SJSA1 (cell line): ENCODE results near the gene LRRC41. TPM values are rescaled to one million over a fixed set of nuclear protein-coding genes. Genes with fewer than 3 reads are reported as not detected.
"Not testable (repeated sequence)": the region's sequence is repeated elsewhere in the genome, so short reads cannot be mapped to it uniquely, and the experiment has no call there.

Source experiments
- DNase-seq, 2 experiments: peaks; one replicate each; pipeline ENCODE4 v3.0.0-alpha.2; 2015 to 2020; ENCODE audit warnings: low spot score in 2 of 2, low read depth in 1 of 2
- H3K27ac ChIP-seq: fragments of 250-450 bp; sonication (Bioruptor Pico); 2 replicates; pipeline ENCODE4 v1.5.1; 2020; ENCODE audit warnings: mild to moderate bottlenecking, moderate library complexity
- H3K27me3 ChIP-seq: fragments of 250-450 bp; sonication (Bioruptor Pico); replicated peaks from 2 replicates; pipeline ENCODE4 v1.5.1; 2020; ENCODE audit warnings: mild to moderate bottlenecking, moderate library complexity
- H3K36me3 ChIP-seq: fragments of 250-450 bp; sonication (Bioruptor Pico); 2 replicates; pipeline ENCODE4 v1.5.1; 2020; ENCODE audit warnings: mild to moderate bottlenecking
- H3K4me1 ChIP-seq: fragments of 250-450 bp; sonication (Bioruptor Pico); replicated peaks from 2 replicates; pipeline ENCODE4 v1.6.1; 2021; ENCODE audit warnings: mild to moderate bottlenecking
- H3K4me3 ChIP-seq: fragments of 250-450 bp; sonication (Bioruptor Pico); 2 replicates; pipeline ENCODE4 v1.5.1; 2020; ENCODE audit warnings: mild to moderate bottlenecking
- H3K9me3 ChIP-seq: fragments of 250-450 bp; sonication (Bioruptor Pico); replicated peaks from 2 replicates; pipeline ENCODE4 v1.5.1; 2020; ENCODE audit warnings: mild to moderate bottlenecking
- total RNA-seq: library from RNA; depleted of rRNA; stranded (reverse); fragments of >200 nt; shearing (Covaris generic); gene quantifications from 2 replicates; pipeline ENCODE4 v1.2.3, GENCODE V29; 2014; rRNA removed

LRRC41 gene
- 62.7 and 94.1 TPM in 2 replicates for total RNA-seq

GRCh38 chr1:46303038-46303871, at the start of gene LRRC41, which contains the start of gene UQCRH:
LRRC41 (minus strand) TSS chr1:46303616; CDS start chr1:46303322, 294 bp downstream.
UQCRH (plus strand) TSS chr1:46303698; CDS start chr1:46303767, 69 bp downstream.
- Histone ChIP-seq H3K4me1 (peaks cover 18% of the 10 kb centered on the region), H3K27me3 (no peaks in the 10 kb centered on the region), H3K4me3 (peak within 1 kb of the TSS; percentile 92), H3K36me3 (peaks cover 46% of the 10 kb centered on the region), H3K27ac (peak within 1 kb of the TSS; percentile 98), H3K9me3 (no peaks in the 10 kb centered on the region)
- DNase-seq: peak; percentile 97 to 98

DNA sequence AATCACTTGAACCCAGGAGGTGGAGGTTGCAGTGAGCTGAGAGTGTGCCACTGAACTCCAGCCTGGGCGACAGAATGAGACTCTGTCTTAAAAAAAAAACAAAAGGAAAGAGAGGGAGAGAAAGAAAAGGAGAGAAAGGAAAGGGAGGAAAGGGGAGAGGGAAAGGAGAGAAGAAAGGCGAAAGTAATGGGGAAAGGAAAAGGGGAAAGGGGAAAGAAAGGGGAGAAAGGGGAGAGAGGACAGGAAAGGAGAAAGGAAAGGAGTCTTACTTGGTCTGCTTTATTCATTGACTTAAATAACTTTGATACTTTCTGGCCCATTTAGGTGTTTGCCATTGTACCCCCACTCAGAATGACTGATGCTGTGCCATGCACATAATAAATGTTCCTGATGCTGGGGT, 48.9 kb upstream of the LRRC41 start:
- no peaks in the 10 kb centered on the region for H3K9me3 ChIP-seq
- H3K4me3 ChIP-seq: no peak overlapping the region
- no peak for DNase-seq
- H3K27me3 ChIP-seq: no peaks in the 10 kb centered on the region
- H3K4me1 ChIP-seq: no peaks in the 10 kb centered on the region
- no peak overlapping the region for H3K27ac ChIP-seq
- peaks cover 68% of the 10 kb centered on the region for H3K36me3 ChIP-seq

DNA sequence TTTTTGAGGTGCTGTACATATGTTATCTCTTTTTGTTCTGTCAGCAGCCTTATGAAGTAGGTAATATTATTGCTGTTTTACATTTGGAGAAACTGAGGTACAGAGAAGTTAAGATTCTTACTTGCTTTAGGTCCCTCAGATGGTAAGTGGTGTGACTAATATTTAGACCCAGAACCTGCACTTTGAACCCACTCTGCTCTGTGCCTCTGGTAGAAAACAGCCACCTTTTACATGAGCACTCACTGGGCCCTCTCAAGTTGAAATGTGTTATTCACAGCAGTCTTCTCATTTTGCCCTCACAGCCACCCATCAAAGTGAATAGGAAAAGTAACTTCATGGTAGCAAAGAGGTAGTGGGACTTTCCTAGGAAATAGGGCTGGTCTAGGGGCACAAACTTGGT, 41.9 kb upstream of the LRRC41 start:
- H3K27me3 ChIP-seq: no peaks in the 10 kb centered on the region
- peaks cover 68% of the 10 kb centered on the region for H3K36me3 ChIP-seq
- no peak for DNase-seq
- H3K9me3 ChIP-seq: no peaks in the 10 kb centered on the region
- H3K27ac ChIP-seq: no peak overlapping the region
- peaks cover 6% of the 10 kb centered on the region; the same call in 1 of the 2 replicates for H3K4me1 ChIP-seq
- H3K4me3 ChIP-seq: no peak overlapping the region

DNA sequence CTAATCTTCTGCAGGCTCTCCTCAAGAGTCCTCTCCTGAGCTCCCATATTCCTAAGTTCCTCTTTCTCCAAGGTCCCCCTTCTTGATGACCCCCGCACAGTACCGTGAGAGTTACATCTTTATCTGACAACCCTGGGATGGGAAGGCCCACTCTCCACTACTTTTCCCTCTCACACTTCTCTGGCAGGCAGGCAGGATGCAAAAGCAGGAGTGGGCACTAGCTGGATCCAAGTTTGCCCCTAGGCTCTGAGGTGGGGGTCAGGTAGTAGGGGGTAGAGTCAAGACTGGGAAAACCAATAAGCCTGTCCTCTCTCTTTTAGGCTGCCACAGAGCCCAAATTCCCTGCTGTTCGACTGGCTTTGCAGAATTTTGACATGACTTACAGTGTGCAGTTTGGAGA, 41.1 kb upstream of the LRRC41 start:
- no peak for DNase-seq
- Histone ChIP-seq H3K9me3 (no peaks in the 10 kb centered on the region), H3K4me3 (no peak overlapping the region), H3K4me1 (peaks cover 9% of the 10 kb centered on the region), H3K27ac (no peak overlapping the region), H3K36me3 (peaks cover 60% of the 10 kb centered on the region), H3K27me3 (no peaks in the 10 kb centered on the region)

- Histone ChIP-seq H3K36me3 (peaks cover 54% of the 10 kb centered on the region), H3K4me3 (no peak overlapping the region), H3K9me3 (no peaks in the 10 kb centered on the region), H3K27ac (no peak overlapping the region), H3K27me3 (no peaks in the 10 kb centered on the region), H3K4me1 (peaks cover 13% of the 10 kb centered on the region)
- no peak for DNase-seq
These were observed 40.3 kb upstream of the LRRC41 start for GRCh38 chr1:46343705-46344104.

DNA sequence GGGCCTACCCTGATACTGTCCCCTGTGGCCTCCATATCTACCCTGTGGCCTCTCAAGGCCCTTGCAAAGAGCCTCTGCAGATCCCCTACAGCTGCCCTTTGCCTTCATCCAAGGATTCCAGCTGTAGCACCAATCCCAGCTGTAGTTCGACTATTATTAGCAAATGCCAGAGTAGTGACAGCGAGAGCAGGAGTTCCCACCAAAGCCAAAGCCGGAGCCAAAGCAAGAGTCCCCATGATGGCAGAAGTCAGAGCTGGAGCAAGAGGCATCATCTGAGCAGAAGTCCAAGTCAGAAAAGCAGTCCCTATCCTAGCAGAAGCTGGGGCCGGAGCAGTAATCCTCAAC, 39.9 kb upstream of the LRRC41 start:
- Histone ChIP-seq H3K4me3 (no peak overlapping the region), H3K4me1 (peaks cover 13% of the 10 kb centered on the region), H3K27me3 (no peaks in the 10 kb centered on the region), H3K36me3 (peaks cover 53% of the 10 kb centered on the region), H3K9me3 (no peaks in the 10 kb centered on the region), H3K27ac (no peak overlapping the region)
- no peak for DNase-seq

DNA sequence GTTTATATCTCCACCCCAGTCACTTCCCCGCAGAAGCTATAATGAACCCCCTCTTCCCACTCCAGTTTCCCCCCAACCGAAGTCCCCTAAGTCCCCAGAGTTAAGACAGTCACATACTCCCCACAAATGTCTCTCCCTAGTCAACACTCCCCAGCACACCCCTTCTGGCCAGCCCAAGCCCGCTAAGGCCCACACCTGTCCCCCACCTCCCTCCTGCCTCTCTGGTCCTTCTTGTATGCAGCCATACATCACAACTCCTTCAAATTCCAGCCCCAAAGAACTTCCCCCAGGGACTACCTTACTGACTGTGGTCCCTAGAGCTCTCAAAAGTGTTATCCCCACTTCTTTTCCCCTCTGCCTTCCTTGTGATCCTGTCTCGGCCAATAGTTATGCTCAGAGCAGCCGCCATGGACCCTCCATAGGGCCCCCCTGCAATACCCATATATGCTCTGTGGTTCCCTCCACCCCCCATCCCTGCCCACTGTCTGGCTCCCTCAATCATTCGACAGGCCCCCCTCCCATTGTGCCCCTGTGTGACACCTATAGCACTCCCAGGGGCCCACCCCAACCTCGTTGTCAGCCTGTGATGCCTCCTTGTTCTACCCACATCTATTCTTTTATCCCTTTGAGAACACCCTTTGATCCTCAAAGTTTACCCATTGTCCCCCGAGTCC, 39.4 kb upstream of the LRRC41 start:
- no peaks in the 10 kb centered on the region for H3K9me3 ChIP-seq
- no peaks in the 10 kb centered on the region for H3K27me3 ChIP-seq
- DNase-seq: no peak
- H3K4me3 ChIP-seq: no peak overlapping the region
- no peak overlapping the region for H3K27ac ChIP-seq
- H3K4me1 ChIP-seq: peaks cover 13% of the 10 kb centered on the region
- peaks cover 48% of the 10 kb centered on the region for H3K36me3 ChIP-seq

GRCh38 chr1:46342084-46342656, 38.8 kb upstream of the LRRC41 start:
- peak in 1 of 2 experiments; percentile 16 for DNase-seq
- Histone ChIP-seq H3K27ac (no peak overlapping the region), H3K4me3 (no peak overlapping the region), H3K36me3 (peaks cover 41% of the 10 kb centered on the region), H3K4me1 (peaks cover 13% of the 10 kb centered on the region), H3K9me3 (no peaks in the 10 kb centered on the region), H3K27me3 (no peaks in the 10 kb centered on the region)

GRCh38 chr1:46341222-46342083, 38.0 kb upstream of the LRRC41 start:
- Histone ChIP-seq H3K36me3 (peaks cover 34% of the 10 kb centered on the region), H3K27me3 (no peaks in the 10 kb centered on the region), H3K4me1 (peaks cover 13% of the 10 kb centered on the region), H3K4me3 (peak overlapping the region; percentile 68), H3K27ac (peak overlapping the region; percentile 84), H3K9me3 (no peaks in the 10 kb centered on the region)
- no peak for DNase-seq

DNA sequence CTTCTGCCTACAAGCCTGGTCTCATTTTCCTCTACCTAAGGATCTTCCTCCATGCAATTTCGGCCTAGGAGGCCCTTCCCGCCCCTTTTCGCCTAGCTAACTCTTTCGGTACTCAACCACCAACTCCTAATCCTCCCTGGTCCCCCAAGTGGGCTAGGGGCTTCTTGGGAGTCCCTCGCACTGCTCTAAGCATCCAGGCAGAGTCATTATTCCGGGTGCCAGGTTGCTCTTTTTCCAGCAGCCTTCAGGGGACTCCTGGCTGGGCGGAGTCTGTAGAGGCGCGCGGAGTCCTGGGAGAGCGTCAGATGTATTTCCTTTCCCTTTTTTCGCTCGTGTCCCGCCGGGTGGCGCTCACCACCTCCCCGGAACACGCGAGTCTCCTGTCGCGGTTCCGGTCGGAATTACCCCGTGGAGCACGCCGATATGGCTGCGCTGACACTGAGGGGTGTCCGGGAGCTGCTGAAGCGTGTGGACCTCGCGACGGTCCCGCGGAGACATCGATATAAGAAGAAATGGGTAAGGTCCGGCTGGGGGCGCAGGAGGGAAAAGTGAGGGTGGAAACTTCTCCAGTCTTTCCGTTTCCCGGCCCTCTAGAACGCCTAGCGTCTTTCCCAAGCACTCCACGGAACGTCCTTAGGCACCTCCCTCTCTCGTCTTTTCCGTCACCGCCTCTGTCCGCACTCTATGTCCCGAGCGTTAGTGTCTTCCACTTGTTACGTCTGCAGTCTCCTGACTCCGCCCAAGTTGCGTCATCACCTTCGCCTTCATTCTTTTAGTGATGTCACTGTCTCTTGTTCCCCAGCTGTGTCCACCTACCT, 37.2 kb upstream of the LRRC41 start, which contains the start of gene NSUN4:
Gene NSUN4 (plus strand): TSS at position 404 of the 818 bp plus-strand sequence. CDS start 20 bp downstream, at position 424.
- no peaks in the 10 kb centered on the region for H3K27me3 ChIP-seq
- peaks cover 13% of the 10 kb centered on the region for H3K4me1 ChIP-seq
- peaks cover 26% of the 10 kb centered on the region for H3K36me3 ChIP-seq
- no peaks in the 10 kb centered on the region for H3K9me3 ChIP-seq
- DNase-seq: peak; percentile 92 to 93
- peak within 1 kb of the TSS; percentile 68 for H3K4me3 ChIP-seq
- peak within 1 kb of the TSS; percentile 84 for H3K27ac ChIP-seq

- H3K27me3 ChIP-seq, DNase-seq, H3K36me3 ChIP-seq, H3K9me3 ChIP-seq, H3K27ac ChIP-seq, H3K4me3 ChIP-seq: not testable (repeated sequence)
- H3K4me1 ChIP-seq: peaks cover 13% of the 10 kb centered on the region
These were observed 34.0 kb upstream of the LRRC41 start for GRCh38 chr1:46337409-46337808.

GRCh38 chr1:46335081-46335480, 31.7 kb upstream of the LRRC41 start:
- Histone ChIP-seq H3K36me3 (no peaks in the 10 kb centered on the region), H3K4me3 (no peak overlapping the region), H3K27ac (no peak overlapping the region), H3K9me3 (no peaks in the 10 kb centered on the region), H3K27me3 (no peaks in the 10 kb centered on the region), H3K4me1 (peaks cover 6% of the 10 kb centered on the region; the same call in 1 of the 2 replicates)
- no peak for DNase-seq
